Activated T-cell treated with anti-CD3 and anti-CD28 coated beads for 1 hour (primary cell): ENCODE results near the gene LYPD5.

Experiments
- DNase-seq: peaks from one replicate; pipeline ENCODE4 v3.0.0-alpha.2; 2020; ENCODE audit warnings: low read depth

Gene LYPD5

GRCh38 chr19:43751466-43752220 is 50.6 kb downstream of the LYPD5 start:
- no peak for DNase-seq

GRCh38 chr19:43749898-43750297 is 52.3 kb downstream of the LYPD5 start:
- DNase-seq: no peak

- no peak for DNase-seq
These were observed 53.1 kb downstream of the LYPD5 start for GRCh38 chr19:43749152-43749551.

- DNase-seq: no peak
These were observed 53.6 kb downstream of the LYPD5 start for GRCh38 chr19:43748685-43749084.

GRCh38 chr19:43748205-43748594 is 54.0 kb downstream of the LYPD5 start:
- DNase-seq: no peak

- DNase-seq: no peak
These were observed 54.6 kb downstream of the LYPD5 start for GRCh38 chr19:43747557-43748204.
